PC-3 (cell line): ENCODE measurements around the gene WDR76. TPM values are rescaled to one million over a fixed set of nuclear protein-coding genes. Genes with fewer than 3 reads are reported as not detected.

Source experiments
- ATAC-seq: fragments of 200-7000 bp; cut with Tn5 transposase; 2 replicates; pipeline ENCODE4 v1.9.1; 2020; ENCODE audit warnings: mild to moderate bottlenecking, moderate library complexity
- BruUV-seq: library from RNA; stranded (reverse); fragments of 400-500 nt; replicated peaks from 2 replicates; lab custom pipeline; 2021; lab: Mats Ljungman, UMichigan
- CTCF ChIA-PET: fragments of 300-600 bp; sonication (Branson Sonifier 250); formaldehyde crosslinking; loops from one replicate; lab custom pipeline; 2022; ENCODE audit warnings: antibody characterized with exemption; lab: Charles Lee
- POLR2A ChIA-PET: fragments of 300-600 bp; sonication (Branson Sonifier 250); formaldehyde crosslinking; loops from one replicate; lab custom pipeline; 2022; ENCODE audit warnings: antibody characterized with exemption; ENCODE audit not compliant: unreplicated experiment; lab: Charles Lee
- DNase-seq: peaks from one replicate; pipeline ENCODE4 v3.0.0-alpha.2; 2015
- H2AFZ ChIP-seq: fragments of 300-600 bp; sonication (generic); 2 replicates; pipeline ENCODE4 v1.6.0; 2016; ENCODE audit warnings: antibody characterized with exemption, low read length
- H3F3A ChIP-seq: fragments of 300-600 bp; sonication (generic); one replicate; pipeline ENCODE4 v1.6.0; 2017; ENCODE audit warnings: antibody characterized with exemption, low read length, control low read depth, mild to moderate bottlenecking; ENCODE audit not compliant: unreplicated experiment
- H3K27ac ChIP-seq: fragments of 300-600 bp; sonication (generic); 2 replicates; pipeline ENCODE4 v1.5.1; 2016; ENCODE audit warnings: mild to moderate bottlenecking, low read length
- H3K27me3 ChIP-seq: fragments of 300-600 bp; sonication (generic); 2 replicates; pipeline ENCODE4 v1.6.1; 2016; ENCODE audit warnings: low read length, mixed read lengths
- H3K36me3 ChIP-seq: fragments of 300-600 bp; sonication (generic); 2 replicates; pipeline ENCODE4 v1.6.1; 2016; ENCODE audit warnings: low read depth, mixed run types, low read length, mixed read lengths
- H3K4me1 ChIP-seq: fragments of 300-600 bp; sonication (generic); 2 replicates; pipeline ENCODE4 v1.5.1; 2016; ENCODE audit warnings: low read length; ENCODE audit not compliant: insufficient read depth
- H3K4me2 ChIP-seq: fragments of 300-600 bp; sonication (generic); 2 replicates; pipeline ENCODE4 v1.6.0; 2016; ENCODE audit warnings: low read length
- H3K4me3 ChIP-seq: fragments of 300-600 bp; sonication (generic); 2 replicates; pipeline ENCODE4 v1.5.1; 2016; ENCODE audit warnings: mild to moderate bottlenecking, low read length, mixed read lengths
- H3K79me2 ChIP-seq: fragments of 300-600 bp; sonication (generic); 2 replicates; pipeline ENCODE4 v1.6.1; 2017; ENCODE audit warnings: low read length, mixed read lengths
- H3K9ac ChIP-seq: fragments of 300-600 bp; sonication (generic); 2 replicates; pipeline ENCODE4 v1.6.0; 2016; ENCODE audit warnings: mild to moderate bottlenecking, low read length
- H3K9me2 ChIP-seq: fragments of 300-600 bp; sonication (generic); replicated peaks from 2 replicates; pipeline ENCODE4 v1.6.1; 2016; ENCODE audit warnings: mixed run types, low read length, mixed read lengths
- H3K9me3 ChIP-seq: fragments of 300-600 bp; sonication (generic); 2 replicates; pipeline ENCODE4 v1.6.1; 2016; ENCODE audit warnings: low read length, mixed read lengths
- H4K20me1 ChIP-seq: fragments of 300-600 bp; sonication (generic); 2 replicates; pipeline ENCODE4 v1.6.1; 2016; ENCODE audit warnings: low read length, mixed read lengths
- CTCF ChIP-seq: fragments of 300-600 bp; sonication (generic); conservative IDR thresholded peaks from 2 replicates; pipeline ENCODE4 v1.5.1; 2017; ENCODE audit warnings: antibody characterized with exemption, low read depth, mild to moderate bottlenecking, low read length
- EZH2 ChIP-seq: fragments of 300-600 bp; sonication (generic); IDR thresholded peaks from one replicate; pipeline ENCODE4 v1.6.1; 2017; ENCODE audit warnings: antibody characterized with exemption, mild to moderate bottlenecking, low read length; ENCODE audit not compliant: unreplicated experiment
- EZH2phosphoT487 ChIP-seq: fragments of 300-600 bp; sonication (generic); IDR thresholded peaks from 2 replicates; pipeline ENCODE4 v1.6.1; 2018; ENCODE audit warnings: mild to moderate bottlenecking, antibody characterized with exemption, low read length, borderline replicate concordance
- intact Hi-C: fragments of 100-400 bp; cut with micrococcal nuclease; formaldehyde crosslinking; loops from 2 replicates; pipeline ENCODE4 v1.9.0; 2023
- total RNA-seq: library from RNA; depleted of rRNA; stranded (reverse); fragments of >200 nt; gene quantifications from 2 replicates; pipeline ENCODE4 v1.2.3, GENCODE V29; 2014

WDR76 gene
- total RNA-seq, 1 experiment from 2014 or later, result 29.0 TPM

GRCh38 chr15:43879386-43880355, 52.9 kb downstream of the WDR76 start:
- ChIA-PET CTCF (no interaction called here), POLR2A (no interaction called here)
- Histone ChIP-seq H3K4me1 (no peaks in the 10 kb centered on the region), H4K20me1 (no peaks in the 10 kb centered on the region), H3K79me2 (no peaks in the 10 kb centered on the region), H3K36me3 (peaks cover 8% of the 10 kb centered on the region; the same call in 1 of the 2 replicates), H3K27ac (no peak overlapping the region), H3F3A (no peaks in the 10 kb centered on the region), H3K9me2 (no peaks in the 10 kb centered on the region), H3K9me3 (no peaks in the 10 kb centered on the region), H3K9ac (no peak overlapping the region), H3K27me3 (no peaks in the 10 kb centered on the region), H3K4me2 (no peak overlapping the region), H2AFZ (no peak overlapping the region), H3K4me3 (no peak overlapping the region)
- TF ChIP-seq EZH2 (no peak), CTCF (no peak), EZH2phosphoT487 (no peak)
- intact Hi-C loops, result no loop called here
- DNase-seq, result no peak
- no peak for ATAC-seq
- BruUV-seq, result no TSS peak

GRCh38 chr15:43880406-43881194, 53.8 kb downstream of the WDR76 start:
- CTCF ChIA-PET, result no interaction called here
- no TSS peak for BruUV-seq
- intact Hi-C loops, result no loop called here
- Histone ChIP-seq H3K27me3 (no peaks in the 10 kb centered on the region), H3K9me2 (no peaks in the 10 kb centered on the region), H3K27ac (no peak overlapping the region), H3K4me2 (no peak overlapping the region), H3K4me3 (no peak overlapping the region), H2AFZ (no peak overlapping the region), H4K20me1 (no peaks in the 10 kb centered on the region), H3K79me2 (no peaks in the 10 kb centered on the region), H3K36me3 (peaks cover 8% of the 10 kb centered on the region; the same call in 1 of the 2 replicates), H3K9me3 (no peaks in the 10 kb centered on the region), H3F3A (no peaks in the 10 kb centered on the region), H3K9ac (no peak overlapping the region), H3K4me1 (no peaks in the 10 kb centered on the region)
- ATAC-seq (no peak; the same call in 1 of the 2 replicates), DNase-seq (no peak)
- POLR2A ChIA-PET, result no interaction called here
- TF ChIP-seq EZH2phosphoT487, result no peak
- no peak for TF ChIP-seq EZH2
- no peak for TF ChIP-seq CTCF
